HEK293 (cell line): ENCODE data around the gene NYNRIN.

Experiments
- CTCF ChIA-PET: fragments of 350-600 bp; formaldehyde crosslinking; extraction: SDS; loops from one replicate; lab custom pipeline; 2021; ENCODE audit warnings: antibody characterized with exemption; lab: Yijun Ruan, JAX
- POLR2A ChIA-PET: fragments of 300-600 bp; formaldehyde crosslinking; extraction: SDS; loops from one replicate; lab custom pipeline; 2020; ENCODE audit warnings: antibody characterized with exemption, inconsistent platforms; lab: Yijun Ruan, JAX
- H3K27ac ChIP-seq: fragments of 200-500 bp; sonication (Bioruptor generic); 2 replicates; pipeline ENCODE4 v1.5.1; 2014; ENCODE audit warnings: low read depth, low read length, control low read depth, inconsistent platforms; ENCODE audit errors: extremely low read depth
- H3K36me3 ChIP-seq, 2 experiments: fragments of 200-500 bp in 1 of 2; sonication (Bioruptor generic) in 1 of 2; 1 replicate in 1 of 2; 2 replicates in 1 of 2; pipeline ENCODE4 v1.5.1; 2014 to 2017; ENCODE audit warnings: inconsistent platforms in 2 of 2, low read length in 2 of 2; ENCODE audit not compliant: control insufficient read depth in 2 of 2, insufficient read depth in 1 of 2
- H3K4me1 ChIP-seq: fragments of 200-500 bp; sonication (Bioruptor generic); 2 replicates; pipeline ENCODE4 v1.5.1; 2014; ENCODE audit warnings: mild to moderate bottlenecking, low read length, inconsistent platforms; ENCODE audit not compliant: control insufficient read depth, insufficient read depth
- H3K4me3 ChIP-seq: 2 replicates; pipeline ENCODE4 v1.5.1; 2011; ENCODE audit warnings: low read depth, mild to moderate bottlenecking, control low read depth, low read length, moderate library complexity
- H3K9me3 ChIP-seq: fragments of 200-500 bp; sonication (Bioruptor generic); 2 replicates; pipeline ENCODE4 v1.5.1; 2014; ENCODE audit warnings: low read depth, low read length, inconsistent platforms; ENCODE audit not compliant: control insufficient read depth, insufficient read depth
- FEZF1 ChIP-seq: fragments of 450-650 bp; formaldehyde crosslinking; IDR thresholded peaks from 2 replicates; pipeline ENCODE4 v1.5.1; 2016; ENCODE audit warnings: missing biosample characterization, missing genetic modification characterization
- KLF7 ChIP-seq: fragments of 450-650 bp; formaldehyde crosslinking; IDR thresholded peaks from 2 replicates; pipeline ENCODE4 v1.5.1; 2016; ENCODE audit warnings: missing biosample characterization, missing genetic modification characterization, borderline replicate concordance
- TRIM28 ChIP-seq: IDR thresholded peaks from 2 replicates; pipeline ENCODE4 v1.6.1; 2011; ENCODE audit warnings: low read length, control low read depth, borderline replicate concordance
- ZNF114 ChIP-seq: fragments of 450-650 bp; formaldehyde crosslinking; IDR thresholded peaks from 2 replicates; pipeline ENCODE4 v1.5.0; 2017; ENCODE audit warnings: missing biosample characterization, missing genetic modification characterization
- ZNF140 ChIP-seq: fragments of 450-650 bp; formaldehyde crosslinking; IDR thresholded peaks from 2 replicates; pipeline ENCODE4 v1.5.1; 2016; ENCODE audit warnings: missing biosample characterization, missing genetic modification characterization
- ZNF155 ChIP-seq: fragments of 450-650 bp; formaldehyde crosslinking; IDR thresholded peaks from 2 replicates; pipeline ENCODE4 v1.5.1; 2016; ENCODE audit warnings: missing biosample characterization, missing genetic modification characterization
- ZNF16 ChIP-seq: fragments of 450-650 bp; formaldehyde crosslinking; IDR thresholded peaks from 2 replicates; pipeline ENCODE4 v1.5.1; 2016; ENCODE audit warnings: low read depth, missing biosample characterization, missing genetic modification characterization
- ZNF37A ChIP-seq: fragments of 450-650 bp; IDR thresholded peaks from 2 replicates; pipeline ENCODE4 v1.5.1; 2018; ENCODE audit warnings: missing biosample characterization, missing genetic modification characterization
- ZNF548 ChIP-seq: fragments of 450-650 bp; formaldehyde crosslinking; IDR thresholded peaks from 2 replicates; pipeline ENCODE4 v1.5.1; 2016; ENCODE audit warnings: missing biosample characterization, missing genetic modification characterization
- TF ChIP-seq, protein P1 (sequence below): fragments of 450-650 bp; formaldehyde crosslinking; IDR thresholded peaks from 2 replicates; pipeline ENCODE4 v1.5.1; 2017; ENCODE audit warnings: missing biosample characterization, missing genetic modification characterization
- TF ChIP-seq, protein P2 (sequence below): fragments of 450-650 bp; formaldehyde crosslinking; IDR thresholded peaks from 2 replicates; pipeline ENCODE4 v1.5.1; 2016; ENCODE audit warnings: missing biosample characterization, missing genetic modification characterization, low read depth
- TF ChIP-seq, protein P3 (sequence below): fragments of 450-650 bp; formaldehyde crosslinking; IDR thresholded peaks from 2 replicates; pipeline ENCODE4 v1.5.1; 2017; ENCODE audit warnings: missing biosample characterization, missing genetic modification characterization
- TF ChIP-seq, protein P4 (sequence below): fragments of 450-650 bp; formaldehyde crosslinking; IDR thresholded peaks from 2 replicates; pipeline ENCODE4 v1.5.1; 2016; ENCODE audit warnings: missing biosample characterization, missing genetic modification characterization
- TF ChIP-seq, protein P5 (sequence below): fragments of 450-650 bp; formaldehyde crosslinking; IDR thresholded peaks from 2 replicates; pipeline ENCODE4 v1.5.1; 2016; ENCODE audit warnings: missing biosample characterization, missing genetic modification characterization
- TF ChIP-seq, protein P6 (sequence below): fragments of 450-650 bp; formaldehyde crosslinking; IDR thresholded peaks from 2 replicates; pipeline ENCODE4 v1.5.1; 2017; ENCODE audit warnings: missing biosample characterization, missing genetic modification characterization
- TF ChIP-seq, protein P7 (sequence below): fragments of 450-650 bp; formaldehyde crosslinking; IDR thresholded peaks from 2 replicates; pipeline ENCODE4 v1.5.1; 2016; ENCODE audit warnings: missing biosample characterization, missing genetic modification characterization
- TF ChIP-seq, protein P8 (sequence below): fragments of 450-650 bp; formaldehyde crosslinking; IDR thresholded peaks from 2 replicates; pipeline ENCODE4 v1.5.0; 2017; ENCODE audit warnings: missing biosample characterization, missing genetic modification characterization, borderline replicate concordance
- TF ChIP-seq, protein P9 (sequence below): fragments of 450-650 bp; formaldehyde crosslinking; IDR thresholded peaks from 2 replicates; pipeline ENCODE4 v1.5.1; 2016; ENCODE audit warnings: missing biosample characterization, missing genetic modification characterization

Gene NYNRIN

DNA sequence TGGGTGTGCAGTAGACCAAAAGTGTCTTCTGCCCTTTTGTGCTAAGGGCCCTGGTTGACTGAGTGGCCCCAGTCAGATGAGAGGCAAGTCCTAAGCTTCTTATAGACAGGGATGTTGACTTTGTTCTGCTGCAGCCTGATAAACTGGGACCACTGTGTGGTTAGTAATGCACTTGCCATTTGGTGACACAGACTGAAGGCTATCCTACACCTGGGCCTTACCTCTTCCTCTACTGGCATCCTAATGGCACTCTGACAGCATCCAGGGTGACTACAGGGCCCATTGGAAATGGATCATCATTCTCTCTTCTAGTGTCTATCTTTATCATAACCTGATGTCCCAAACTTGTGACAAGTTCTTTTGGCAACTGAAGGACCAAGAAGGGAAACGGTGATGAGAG, 40.5 kb downstream of the NYNRIN start:
- Histone ChIP-seq H3K9me3 (no peaks in the 10 kb centered on the region), H3K4me1 (peaks cover 8% of the 10 kb centered on the region), H3K27ac (no peak overlapping the region), H3K36me3 (peaks cover 5 to 70% of the 10 kb centered on the region in 2 experiments)
- ChIA-PET POLR2A (interaction anchor here (1.2 kb wide), 1 partner anchor 168 kb away, joined by 4 read pairs; the partner anchor contains the start of gene RABGGTA), CTCF (interaction anchor here (0.6 to 4.9 kb wide), 4 partner anchors 8 to 107 kb away, joined by 3 to 33 read pairs (median 4); no protein-coding TSS in a partner anchor)
- TF ChIP-seq ZNF140 (tag by site-specific recombination): no peak
- TF ChIP-seq, protein P1, sequence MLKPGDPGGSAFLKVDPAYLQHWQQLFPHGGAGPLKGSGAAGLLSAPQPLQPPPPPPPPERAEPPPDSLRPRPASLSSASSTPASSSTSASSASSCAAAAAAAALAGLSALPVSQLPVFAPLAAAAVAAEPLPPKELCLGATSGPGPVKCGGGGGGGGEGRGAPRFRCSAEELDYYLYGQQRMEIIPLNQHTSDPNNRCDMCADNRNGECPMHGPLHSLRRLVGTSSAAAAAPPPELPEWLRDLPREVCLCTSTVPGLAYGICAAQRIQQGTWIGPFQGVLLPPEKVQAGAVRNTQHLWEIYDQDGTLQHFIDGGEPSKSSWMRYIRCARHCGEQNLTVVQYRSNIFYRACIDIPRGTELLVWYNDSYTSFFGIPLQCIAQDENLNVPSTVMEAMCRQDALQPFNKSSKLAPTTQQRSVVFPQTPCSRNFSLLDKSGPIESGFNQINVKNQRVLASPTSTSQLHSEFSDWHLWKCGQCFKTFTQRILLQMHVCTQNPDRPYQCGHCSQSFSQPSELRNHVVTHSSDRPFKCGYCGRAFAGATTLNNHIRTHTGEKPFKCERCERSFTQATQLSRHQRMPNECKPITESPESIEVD (tag by site-specific recombination): no peak
- TF ChIP-seq, protein P2, sequence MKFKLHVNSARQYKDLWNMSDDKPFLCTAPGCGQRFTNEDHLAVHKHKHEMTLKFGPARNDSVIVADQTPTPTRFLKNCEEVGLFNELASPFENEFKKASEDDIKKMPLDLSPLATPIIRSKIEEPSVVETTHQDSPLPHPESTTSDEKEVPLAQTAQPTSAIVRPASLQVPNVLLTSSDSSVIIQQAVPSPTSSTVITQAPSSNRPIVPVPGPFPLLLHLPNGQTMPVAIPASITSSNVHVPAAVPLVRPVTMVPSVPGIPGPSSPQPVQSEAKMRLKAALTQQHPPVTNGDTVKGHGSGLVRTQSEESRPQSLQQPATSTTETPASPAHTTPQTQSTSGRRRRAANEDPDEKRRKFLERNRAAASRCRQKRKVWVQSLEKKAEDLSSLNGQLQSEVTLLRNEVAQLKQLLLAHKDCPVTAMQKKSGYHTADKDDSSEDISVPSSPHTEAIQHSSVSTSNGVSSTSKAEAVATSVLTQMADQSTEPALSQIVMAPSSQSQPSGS (tag by site-specific recombination): no peak
- TF ChIP-seq TRIM28: no peak
- TF ChIP-seq, protein P3, sequence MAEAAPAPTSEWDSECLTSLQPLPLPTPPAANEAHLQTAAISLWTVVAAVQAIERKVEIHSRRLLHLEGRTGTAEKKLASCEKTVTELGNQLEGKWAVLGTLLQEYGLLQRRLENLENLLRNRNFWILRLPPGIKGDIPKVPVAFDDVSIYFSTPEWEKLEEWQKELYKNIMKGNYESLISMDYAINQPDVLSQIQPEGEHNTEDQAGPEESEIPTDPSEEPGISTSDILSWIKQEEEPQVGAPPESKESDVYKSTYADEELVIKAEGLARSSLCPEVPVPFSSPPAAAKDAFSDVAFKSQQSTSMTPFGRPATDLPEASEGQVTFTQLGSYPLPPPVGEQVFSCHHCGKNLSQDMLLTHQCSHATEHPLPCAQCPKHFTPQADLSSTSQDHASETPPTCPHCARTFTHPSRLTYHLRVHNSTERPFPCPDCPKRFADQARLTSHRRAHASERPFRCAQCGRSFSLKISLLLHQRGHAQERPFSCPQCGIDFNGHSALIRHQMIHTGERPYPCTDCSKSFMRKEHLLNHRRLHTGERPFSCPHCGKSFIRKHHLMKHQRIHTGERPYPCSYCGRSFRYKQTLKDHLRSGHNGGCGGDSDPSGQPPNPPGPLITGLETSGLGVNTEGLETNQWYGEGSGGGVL (tag by site-specific recombination): no peak
- no peak for TF ChIP-seq KLF7
- TF ChIP-seq, protein P4, sequence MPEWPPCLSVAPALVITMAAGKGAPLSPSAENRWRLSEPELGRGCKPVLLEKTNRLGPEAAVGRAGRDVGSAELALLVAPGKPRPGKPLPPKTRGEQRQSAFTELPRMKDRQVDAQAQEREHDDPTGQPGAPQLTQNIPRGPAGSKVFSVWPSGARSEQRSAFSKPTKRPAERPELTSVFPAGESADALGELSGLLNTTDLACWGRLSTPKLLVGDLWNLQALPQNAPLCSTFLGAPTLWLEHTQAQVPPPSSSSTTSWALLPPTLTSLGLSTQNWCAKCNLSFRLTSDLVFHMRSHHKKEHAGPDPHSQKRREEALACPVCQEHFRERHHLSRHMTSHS (tag by site-specific recombination): no peak
- TF ChIP-seq, all 188 proteins: peak for 0
- no peak overlapping the region for H3K4me3 ChIP-seq

DNA sequence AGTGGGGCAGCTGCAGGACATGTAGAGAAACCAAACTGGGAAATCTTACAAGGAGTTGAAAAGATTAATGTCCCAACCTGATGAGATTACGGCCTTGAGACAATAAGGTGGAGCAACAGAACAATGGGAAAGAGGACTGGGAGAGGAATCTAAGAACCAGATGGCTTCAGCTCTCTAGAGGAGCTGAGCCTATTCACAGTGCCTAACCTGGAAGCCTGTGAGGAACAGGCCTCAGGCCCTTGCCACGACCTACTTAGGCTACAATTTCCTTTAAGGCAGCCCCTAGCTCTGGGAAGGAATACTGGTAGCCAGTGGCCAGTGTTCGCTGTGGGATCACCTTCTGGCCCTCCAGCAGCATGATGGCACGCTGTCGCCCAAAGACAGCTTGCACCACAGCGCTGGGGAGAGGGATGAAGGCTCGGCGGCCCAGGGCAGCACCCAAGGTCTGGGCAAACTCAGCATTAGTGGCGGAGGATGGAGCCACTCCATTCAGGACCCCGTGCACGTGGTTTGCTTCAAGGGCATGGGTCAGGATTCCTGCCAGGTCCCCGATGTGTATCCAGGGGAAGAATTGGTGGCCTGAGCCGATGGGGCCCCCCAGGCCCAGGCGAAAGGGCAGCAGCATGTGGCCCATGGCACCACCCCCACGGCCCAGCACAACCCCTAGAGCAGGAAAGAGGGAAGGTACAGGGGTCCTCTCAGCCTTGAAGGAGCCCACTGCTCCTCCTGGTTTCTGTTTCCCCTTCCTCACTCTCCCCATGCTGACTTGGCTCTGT, 41.2 kb downstream of the NYNRIN start:
- TF ChIP-seq, protein P5, sequence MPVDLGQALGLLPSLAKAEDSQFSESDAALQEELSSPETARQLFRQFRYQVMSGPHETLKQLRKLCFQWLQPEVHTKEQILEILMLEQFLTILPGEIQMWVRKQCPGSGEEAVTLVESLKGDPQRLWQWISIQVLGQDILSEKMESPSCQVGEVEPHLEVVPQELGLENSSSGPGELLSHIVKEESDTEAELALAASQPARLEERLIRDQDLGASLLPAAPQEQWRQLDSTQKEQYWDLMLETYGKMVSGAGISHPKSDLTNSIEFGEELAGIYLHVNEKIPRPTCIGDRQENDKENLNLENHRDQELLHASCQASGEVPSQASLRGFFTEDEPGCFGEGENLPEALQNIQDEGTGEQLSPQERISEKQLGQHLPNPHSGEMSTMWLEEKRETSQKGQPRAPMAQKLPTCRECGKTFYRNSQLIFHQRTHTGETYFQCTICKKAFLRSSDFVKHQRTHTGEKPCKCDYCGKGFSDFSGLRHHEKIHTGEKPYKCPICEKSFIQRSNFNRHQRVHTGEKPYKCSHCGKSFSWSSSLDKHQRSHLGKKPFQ (tag by site-specific recombination): no peak
- TF ChIP-seq, protein P6, sequence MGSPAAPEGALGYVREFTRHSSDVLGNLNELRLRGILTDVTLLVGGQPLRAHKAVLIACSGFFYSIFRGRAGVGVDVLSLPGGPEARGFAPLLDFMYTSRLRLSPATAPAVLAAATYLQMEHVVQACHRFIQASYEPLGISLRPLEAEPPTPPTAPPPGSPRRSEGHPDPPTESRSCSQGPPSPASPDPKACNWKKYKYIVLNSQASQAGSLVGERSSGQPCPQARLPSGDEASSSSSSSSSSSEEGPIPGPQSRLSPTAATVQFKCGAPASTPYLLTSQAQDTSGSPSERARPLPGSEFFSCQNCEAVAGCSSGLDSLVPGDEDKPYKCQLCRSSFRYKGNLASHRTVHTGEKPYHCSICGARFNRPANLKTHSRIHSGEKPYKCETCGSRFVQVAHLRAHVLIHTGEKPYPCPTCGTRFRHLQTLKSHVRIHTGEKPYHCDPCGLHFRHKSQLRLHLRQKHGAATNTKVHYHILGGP (tag by site-specific recombination): no peak
- TF ChIP-seq, protein P7, sequence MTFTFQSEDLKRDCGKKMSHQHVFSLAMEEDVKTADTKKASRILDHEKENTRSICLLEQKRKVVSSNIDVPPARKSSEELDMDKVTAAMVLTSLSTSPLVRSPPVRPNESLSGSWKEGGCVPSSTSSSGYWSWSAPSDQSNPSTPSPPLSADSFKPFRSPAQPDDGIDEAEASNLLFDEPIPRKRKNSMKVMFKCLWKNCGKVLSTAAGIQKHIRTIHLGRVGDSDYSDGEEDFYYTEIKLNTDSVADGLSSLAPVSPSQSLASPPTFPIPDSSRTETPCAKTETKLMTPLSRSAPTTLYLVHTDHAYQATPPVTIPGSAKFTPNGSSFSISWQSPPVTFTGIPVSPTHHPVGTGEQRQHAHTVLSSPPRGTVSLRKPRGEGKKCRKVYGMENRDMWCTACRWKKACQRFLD: no peak
- TF ChIP-seq FEZF1: no peak
- TF ChIP-seq, protein P8, sequence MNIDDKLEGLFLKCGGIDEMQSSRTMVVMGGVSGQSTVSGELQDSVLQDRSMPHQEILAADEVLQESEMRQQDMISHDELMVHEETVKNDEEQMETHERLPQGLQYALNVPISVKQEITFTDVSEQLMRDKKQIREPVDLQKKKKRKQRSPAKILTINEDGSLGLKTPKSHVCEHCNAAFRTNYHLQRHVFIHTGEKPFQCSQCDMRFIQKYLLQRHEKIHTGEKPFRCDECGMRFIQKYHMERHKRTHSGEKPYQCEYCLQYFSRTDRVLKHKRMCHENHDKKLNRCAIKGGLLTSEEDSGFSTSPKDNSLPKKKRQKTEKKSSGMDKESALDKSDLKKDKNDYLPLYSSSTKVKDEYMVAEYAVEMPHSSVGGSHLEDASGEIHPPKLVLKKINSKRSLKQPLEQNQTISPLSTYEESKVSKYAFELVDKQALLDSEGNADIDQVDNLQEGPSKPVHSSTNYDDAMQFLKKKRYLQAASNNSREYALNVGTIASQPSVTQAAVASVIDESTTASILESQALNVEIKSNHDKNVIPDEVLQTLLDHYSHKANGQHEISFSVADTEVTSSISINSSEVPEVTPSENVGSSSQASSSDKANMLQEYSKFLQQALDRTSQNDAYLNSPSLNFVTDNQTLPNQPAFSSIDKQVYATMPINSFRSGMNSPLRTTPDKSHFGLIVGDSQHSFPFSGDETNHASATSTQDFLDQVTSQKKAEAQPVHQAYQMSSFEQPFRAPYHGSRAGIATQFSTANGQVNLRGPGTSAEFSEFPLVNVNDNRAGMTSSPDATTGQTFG (tag by site-specific recombination): no peak
- TF ChIP-seq ZNF548: no peak
- no peak for TF ChIP-seq ZNF16 (tag by site-specific recombination)
- TF ChIP-seq ZNF155 (tag by site-specific recombination): no peak
- no peak for TF ChIP-seq ZNF114 (tag by site-specific recombination)
- TF ChIP-seq ZNF37A (tag by site-specific recombination): no peak
- TF ChIP-seq, protein P9, sequence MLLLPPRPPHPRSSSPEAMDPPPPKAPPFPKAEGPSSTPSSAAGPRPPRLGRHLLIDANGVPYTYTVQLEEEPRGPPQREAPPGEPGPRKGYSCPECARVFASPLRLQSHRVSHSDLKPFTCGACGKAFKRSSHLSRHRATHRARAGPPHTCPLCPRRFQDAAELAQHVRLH (tag by site-specific recombination): no peak
- H3K4me3 ChIP-seq: no peak overlapping the region
- H3K9me3 ChIP-seq: no peaks in the 10 kb centered on the region
- H3K27ac ChIP-seq: no peak overlapping the region
- H3K36me3 ChIP-seq: peaks cover 5 to 64% of the 10 kb centered on the region in 2 experiments; a peak in 2 of 3 replicates
- ChIA-PET CTCF (interaction anchor here (0.8 to 4.9 kb wide), 7 partner anchors 9 to 142 kb away, joined by 3 to 33 read pairs (median 4); no protein-coding TSS in a partner anchor), POLR2A (interaction anchor here (0.7 to 1.2 kb wide), 2 partner anchors 63 to 169 kb away, joined by 3 to 4 read pairs; partner anchors contain the start of gene RABGGTA)
- H3K4me1 ChIP-seq: peaks cover 8% of the 10 kb centered on the region
